ENCODE results near the gene NTN3. TPM values are rescaled to one million over a fixed set of nuclear protein-coding genes. Genes with fewer than 3 reads are reported as not detected.

NTN3 gene
- total and polyA plus RNA-seq, 2 of the 8 experiments (the other 6 are each of a cell fraction or from before 2014, with no cell fraction given), result 0.30 to 0.34 TPM

- Histone ChIP-seq H2AFZ (ENCODE audit: low read length) (no peak overlapping the region), H3K9me3 (ENCODE audit: insufficient read depth in 2 of 2, low read depth in 1 of 2, low read length in 1 of 2) (no peaks in the 10 kb centered on the region), H3K27ac (ENCODE audit: low read depth, low read length) (no peak overlapping the region), H3K56ac (replicated peaks; ENCODE audit: insufficient read length, low read depth, low read length) (no peak overlapping the region), H3K4me2 (ENCODE audit: insufficient read depth in 1 of 2, low read depth in 2 of 2, low read length in 2 of 2) (no peak overlapping the region), H3K36me3 (ENCODE audit: control insufficient read depth in 2 of 4, insufficient read depth in 4 of 4, low read length in 3 of 4) (peaks cover 48 to 76% (median 68%) of the 10 kb centered on the region in 4 experiments), H3K23me2 (ENCODE audit: low read depth, low read length) (no peaks in the 10 kb centered on the region), H3K4me1 (replicated peaks in 1 of 4; ENCODE audit: control insufficient read depth in 3 of 4, insufficient read depth in 4 of 4, low read length in 3 of 4) (no peaks in the 10 kb centered on the region), H3K23ac (ENCODE audit: insufficient read length) (no peak overlapping the region), H3K18ac (ENCODE audit: extremely low read depth, low read length) (no peak overlapping the region), H2AK5ac (ENCODE audit: low read depth, low read length) (no peak overlapping the region), H4K5ac (ENCODE audit: insufficient read length, low read depth, low read length) (no peak overlapping the region), H2BK120ac (replicated peaks; ENCODE audit: low read depth, low read length) (no peak overlapping the region), H2BK15ac (ENCODE audit: low read length) (no peak overlapping the region), H2BK5ac (ENCODE audit: low read depth, low read length) (no peak overlapping the region), H4K91ac (replicated peaks; ENCODE audit: insufficient read length, low read length) (no peak overlapping the region), H3K4ac (replicated peaks; ENCODE audit: insufficient read length, low read depth, low read length) (no peak overlapping the region), H3K79me2 (ENCODE audit: control insufficient read depth in 1 of 2, insufficient read depth in 2 of 2, low read length in 2 of 2) (no peaks in the 10 kb centered on the region), H3K14ac (ENCODE audit: insufficient read length) (no peak overlapping the region), H3K27me3 (replicated peaks in 1 of 4; ENCODE audit: control insufficient read depth in 3 of 4, extremely low read depth in 1 of 4, insufficient read depth in 3 of 4, low read length in 3 of 4) (no peaks in the 10 kb centered on the region), H2BK12ac (ENCODE audit: low read depth, low read length) (no peak overlapping the region), H3K9ac (replicated peaks in 1 of 4; ENCODE audit: extremely low read depth in 1 of 4, low read depth in 3 of 4, low read length in 3 of 4) (no peak overlapping the region), H3K79me1 (ENCODE audit: low read depth, low read length) (no peaks in the 10 kb centered on the region; the same call in 1 of the 2 replicates), H3K4me3 (ENCODE audit: extremely low read depth in 1 of 4, insufficient read depth in 2 of 4, low read depth in 3 of 4, low read length in 4 of 4) (no peak overlapping the region), H2BK20ac (ENCODE audit: low read length) (no peak overlapping the region), H4K20me1 (replicated peaks in 1 of 2; ENCODE audit: control insufficient read depth in 1 of 2, insufficient read depth in 2 of 2, low read length in 2 of 2) (peaks cover 15 to 18% of the 10 kb centered on the region in 2 experiments), H4K8ac (ENCODE audit: extremely low read depth, insufficient read depth, low read length) (no peak overlapping the region)
- WGBS, 2 experiments (ENCODE audit: extremely low coverage in 1 of 2, insufficient coverage in 1 of 2, insufficient read length in 1 of 2, insufficient replicate concordance in 2 of 2, low coverage in 1 of 2, low lambda C conversion rate in 2 of 2, missing lambda C conversion rate in 1 of 2), result 89% methylated on average over 9 of the region's 19 CpGs; no CpG with 5 or more reads in 1 of the 2 experiments
- FAIRE-seq, result no peak
- ChIA-PET POLR2A (ENCODE audit: partially characterized antibody) (interaction anchor here (1.1 to 2.2 kb wide), 3 partner anchors 11 to 163 kb away, joined by 4 to 6 read pairs (median 6); no protein-coding TSS in a partner anchor), CTCF (ENCODE audit: partially characterized antibody) (interaction anchor here (0.6 to 1.8 kb wide), 6 partner anchors 11 to 470 kb away, joined by 3 to 7 read pairs (median 3); no protein-coding TSS in a partner anchor)
- DNase-seq (ENCODE audit: low read depth in 1 of 2, low spot score in 2 of 2), result no peak
- no peak for TF ChIP-seq SIRT6 (IDR thresholded peaks at IDR 0.05; ENCODE audit: low read length)
- TF ChIP-seq MAFK (IDR thresholded peaks at IDR 0.05; ENCODE audit: low read depth, low read length), result no peak
- no peak for TF ChIP-seq RAD21 (IDR thresholded peaks at IDR 0.05 in 1 of 2, conservative IDR thresholded peaks at IDR 0.05 in 1 of 2; ENCODE audit: low read depth in 2 of 2, low read length in 2 of 2)
- TF ChIP-seq RBBP5 (IDR thresholded peaks at IDR 0.05; ENCODE audit: borderline replicate concordance, low read depth, low read length), result no peak
- TF ChIP-seq, protein P1, sequence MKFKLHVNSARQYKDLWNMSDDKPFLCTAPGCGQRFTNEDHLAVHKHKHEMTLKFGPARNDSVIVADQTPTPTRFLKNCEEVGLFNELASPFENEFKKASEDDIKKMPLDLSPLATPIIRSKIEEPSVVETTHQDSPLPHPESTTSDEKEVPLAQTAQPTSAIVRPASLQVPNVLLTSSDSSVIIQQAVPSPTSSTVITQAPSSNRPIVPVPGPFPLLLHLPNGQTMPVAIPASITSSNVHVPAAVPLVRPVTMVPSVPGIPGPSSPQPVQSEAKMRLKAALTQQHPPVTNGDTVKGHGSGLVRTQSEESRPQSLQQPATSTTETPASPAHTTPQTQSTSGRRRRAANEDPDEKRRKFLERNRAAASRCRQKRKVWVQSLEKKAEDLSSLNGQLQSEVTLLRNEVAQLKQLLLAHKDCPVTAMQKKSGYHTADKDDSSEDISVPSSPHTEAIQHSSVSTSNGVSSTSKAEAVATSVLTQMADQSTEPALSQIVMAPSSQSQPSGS (IDR thresholded peaks at IDR 0.05; ENCODE audit: low read length), result no peak
- TF ChIP-seq EP300 (IDR thresholded peaks at IDR 0.05; ENCODE audit: borderline replicate concordance in 1 of 2, low read depth in 2 of 2, low read length in 2 of 2), result no peak
- TF ChIP-seq RFX5 (IDR thresholded peaks at IDR 0.05; ENCODE audit: borderline replicate concordance, low read depth, low read length), result no peak
- no peak for TF ChIP-seq ZNF274 (IDR thresholded peaks at IDR 0.05; ENCODE audit: borderline replicate concordance, extremely low read depth, low read length)
- no peak for TF ChIP-seq SAP30 (IDR thresholded peaks at IDR 0.05; ENCODE audit: insufficient read depth, insufficient replicate concordance, low read length)
- TF ChIP-seq KDM1A (IDR thresholded peaks at IDR 0.05; ENCODE audit: borderline replicate concordance, low read length), result no peak
- no peak for TF ChIP-seq CBX8 (IDR thresholded peaks at IDR 0.05; ENCODE audit: borderline replicate concordance, low read depth, low read length)
These were observed 20.1 kb upstream of the NTN3 start for GRCh38 chr16:2450975-2451381.
